GM18526 (cell line): ENCODE measurements around the gene KIF16B.

Source experiments
- POLR2A ChIP-seq: IDR thresholded peaks from 3 replicates; pipeline ENCODE4 v1.6.1; 2011; ENCODE audit not compliant: insufficient read length; ENCODE audit errors: extremely low read depth

KIF16B gene

GRCh38 chr20:16272780-16273360 is 300.4 kb downstream of the KIF16B start:
- no peak for TF ChIP-seq POLR2A

DNA sequence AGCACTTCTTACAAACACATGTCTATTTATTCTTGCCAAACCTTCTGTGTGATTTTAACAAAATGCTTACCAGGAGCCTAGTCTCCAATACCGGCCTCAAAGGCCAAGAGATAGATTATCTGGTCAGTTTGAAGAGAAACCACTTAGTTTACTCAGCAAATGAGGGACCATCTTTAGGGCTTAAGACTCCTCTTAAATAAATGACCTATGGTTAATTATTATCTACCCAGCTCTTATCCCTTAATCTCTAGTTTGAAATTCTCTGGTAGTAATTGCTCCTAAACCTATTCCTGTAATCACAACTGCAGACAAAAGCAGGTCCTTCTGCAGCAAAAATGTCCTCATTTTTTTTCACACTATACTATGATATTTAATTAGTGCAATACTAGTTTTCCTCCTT is 301.8 kb downstream of the KIF16B start:
- no peak for TF ChIP-seq POLR2A

- TF ChIP-seq POLR2A, result no peak
Observed at GRCh38 chr20:16270989-16271388, 302.3 kb downstream of the KIF16B start.

GRCh38 chr20:16270314-16270931 is 302.8 kb downstream of the KIF16B start:
- no peak for TF ChIP-seq POLR2A

- no peak for TF ChIP-seq POLR2A
Observed at GRCh38 chr20:16267526-16267925, 305.7 kb downstream of the KIF16B start.

- no peak for TF ChIP-seq POLR2A
Observed at GRCh38 chr20:16265334-16265733, 307.9 kb downstream of the KIF16B start.

DNA sequence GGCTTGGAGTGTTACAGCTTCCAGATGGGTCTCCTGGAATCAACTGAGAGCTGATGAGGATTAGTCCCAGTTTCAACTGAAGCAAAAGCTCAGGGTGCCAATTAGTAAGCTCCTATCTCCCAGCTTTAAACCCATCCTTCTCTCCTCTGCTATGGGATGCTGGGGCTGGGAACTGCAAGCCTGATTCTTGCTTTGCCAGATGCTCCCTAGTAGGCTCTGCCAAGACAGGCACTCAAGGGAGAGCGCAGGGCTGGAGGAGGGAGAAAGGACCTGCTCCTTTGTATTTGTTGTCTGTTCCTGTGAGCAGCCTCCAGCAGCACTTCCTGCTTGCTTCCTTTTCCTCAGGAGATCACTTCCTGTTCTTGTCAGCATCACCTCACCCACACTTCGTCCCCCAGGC is 309.7 kb downstream of the KIF16B start:
- TF ChIP-seq POLR2A, result no peak

DNA sequence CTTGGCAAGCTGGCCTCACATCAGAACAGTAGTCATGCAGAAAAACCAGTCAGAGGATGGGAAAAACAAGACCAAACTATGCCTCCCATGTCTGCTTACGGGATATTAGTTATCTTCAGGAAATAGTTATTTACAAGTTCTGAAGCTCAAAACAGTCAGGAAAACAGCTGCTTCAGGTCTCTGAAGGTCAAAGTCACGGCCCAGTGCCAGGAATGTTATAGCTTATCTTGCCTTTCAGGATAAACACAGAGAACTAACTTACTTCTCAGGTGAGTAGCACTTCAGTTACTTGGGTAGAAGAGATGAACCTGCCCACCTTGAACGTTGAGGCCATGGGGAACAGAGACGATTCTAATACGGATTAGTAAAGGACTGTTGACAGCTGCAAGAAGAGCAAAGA is 310.7 kb downstream of the KIF16B start:
- no peak for TF ChIP-seq POLR2A

GRCh38 chr20:16261733-16262273 is 311.4 kb downstream of the KIF16B start:
- no peak for TF ChIP-seq POLR2A

DNA sequence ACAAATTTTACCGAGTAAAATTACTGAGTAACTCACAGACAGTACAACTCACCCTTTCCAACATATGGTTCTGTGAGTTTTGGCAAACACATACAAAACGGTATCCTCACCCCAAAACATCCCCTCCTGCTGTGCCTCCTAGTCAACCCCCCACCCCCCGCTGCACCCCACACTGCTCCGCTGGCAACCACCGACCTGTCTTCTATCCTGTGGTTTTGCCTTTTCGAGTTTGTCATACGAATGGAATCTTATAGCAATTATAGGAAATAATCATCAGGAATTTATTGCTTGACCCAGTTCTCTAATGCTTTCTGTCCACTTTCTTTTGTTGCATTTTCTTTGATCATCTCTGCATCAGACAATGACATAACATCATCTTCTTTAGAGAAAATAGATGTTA is 312.3 kb downstream of the KIF16B start:
- TF ChIP-seq POLR2A, result no peak

- no peak for TF ChIP-seq POLR2A
Observed at GRCh38 chr20:16258766-16259165, 314.5 kb downstream of the KIF16B start.

DNA sequence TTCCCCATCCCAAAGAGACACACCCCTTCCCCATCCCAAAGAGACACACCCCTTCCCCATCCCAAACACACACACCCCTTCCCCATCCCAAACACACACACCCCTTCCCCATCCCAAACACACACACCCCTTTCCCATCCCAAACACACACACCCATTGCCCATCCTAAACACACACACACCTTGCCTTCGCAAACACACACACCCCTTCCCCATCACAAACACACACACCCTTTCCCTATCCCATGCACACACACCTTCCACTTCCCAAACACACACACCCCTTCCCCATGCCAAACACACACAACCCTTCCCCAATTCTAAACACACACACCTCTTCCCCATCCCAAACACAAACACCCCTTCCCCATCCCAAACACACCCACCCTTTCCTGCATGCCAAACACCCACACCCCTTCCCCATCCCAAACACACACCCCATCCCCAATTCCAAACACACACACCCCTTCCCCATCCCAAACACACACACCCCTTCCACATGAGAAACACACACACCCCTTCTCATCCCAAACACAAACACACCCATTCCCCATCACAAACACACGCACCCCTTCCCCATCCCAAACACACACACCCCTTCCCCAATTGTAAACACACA is 315.3 kb downstream of the KIF16B start:
- TF ChIP-seq POLR2A, result no peak

DNA sequence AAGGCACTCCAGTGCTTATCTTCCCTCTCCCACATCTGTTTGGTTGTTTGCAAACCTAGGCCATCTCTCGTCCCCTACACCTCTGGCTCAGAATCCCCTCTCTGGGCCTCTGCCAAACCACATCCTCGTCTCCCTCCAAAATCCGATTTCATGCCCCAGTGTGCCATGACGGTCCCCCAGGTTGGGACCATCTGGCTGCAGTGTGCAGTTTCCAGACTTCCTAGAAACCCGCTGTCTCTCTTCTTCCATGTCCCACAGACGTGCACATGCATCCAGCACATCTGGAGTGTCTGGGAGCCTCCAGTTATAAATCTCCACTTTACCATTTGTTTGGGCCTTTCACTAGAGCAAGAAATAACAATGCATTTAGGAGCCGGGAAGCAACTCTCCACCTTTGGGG is 316.2 kb downstream of the KIF16B start:
- no peak for TF ChIP-seq POLR2A

- TF ChIP-seq POLR2A, result no peak
Observed at GRCh38 chr20:16246870-16247269, 326.4 kb downstream of the KIF16B start.

- TF ChIP-seq POLR2A, result no peak
Observed at GRCh38 chr20:16246291-16246690, 327.0 kb downstream of the KIF16B start.

GRCh38 chr20:16245879-16246278 is 327.4 kb downstream of the KIF16B start:
- TF ChIP-seq POLR2A, result no peak

DNA sequence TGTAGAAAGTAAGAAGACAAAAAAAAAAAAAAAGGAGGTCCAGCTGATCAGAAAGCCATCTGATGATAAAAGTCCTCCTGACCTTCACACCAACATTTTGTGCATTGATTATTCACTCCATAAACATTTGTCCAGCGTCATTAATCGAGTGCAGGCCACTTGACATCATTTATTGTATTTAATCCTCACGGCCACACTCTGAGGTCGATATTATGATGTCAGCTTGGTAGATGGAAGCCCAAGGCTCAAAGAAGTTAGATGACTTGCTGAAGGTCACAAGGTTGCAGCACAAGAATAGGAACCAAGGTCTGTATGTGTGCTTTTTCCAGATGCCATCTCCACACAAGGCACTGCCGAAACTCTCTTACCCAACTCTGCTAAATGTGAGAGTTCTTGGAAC is 328.4 kb downstream of the KIF16B start:
- no peak for TF ChIP-seq POLR2A

- no peak for TF ChIP-seq POLR2A
Observed at GRCh38 chr20:16243470-16243869, 329.8 kb downstream of the KIF16B start.
